HG03039 (cell line): ENCODE measurements around the gene RTKN2.

Experiments
- ATAC-seq: cut with Tn5 transposase; IDR thresholded peaks from one replicate; pipeline ENCODE4 v1.9.1; 2021; ENCODE audit warnings: mild to moderate bottlenecking, moderate library complexity; ENCODE audit not compliant: unreplicated experiment

The RTKN2 gene

DNA sequence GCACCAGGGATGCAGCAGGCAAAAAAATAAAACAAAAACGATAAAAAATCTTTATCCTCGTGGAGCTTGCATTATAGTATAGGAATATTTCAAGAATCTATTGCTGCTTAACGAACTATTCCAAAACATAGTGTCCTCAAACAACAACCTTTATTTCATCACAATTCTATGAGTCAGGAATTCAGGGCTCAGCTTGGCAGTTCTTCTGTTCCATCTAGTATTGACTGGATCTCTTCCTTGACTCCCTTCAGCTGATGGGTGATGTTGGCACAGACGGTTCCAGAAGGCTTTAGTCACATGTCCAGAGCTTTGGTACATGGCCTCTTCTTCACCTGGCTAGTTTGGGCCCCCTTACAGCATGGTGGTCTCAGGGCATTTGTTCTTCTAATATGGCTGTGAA, 88.0 kb downstream of the RTKN2 start:
- ATAC-seq = no peak

DNA sequence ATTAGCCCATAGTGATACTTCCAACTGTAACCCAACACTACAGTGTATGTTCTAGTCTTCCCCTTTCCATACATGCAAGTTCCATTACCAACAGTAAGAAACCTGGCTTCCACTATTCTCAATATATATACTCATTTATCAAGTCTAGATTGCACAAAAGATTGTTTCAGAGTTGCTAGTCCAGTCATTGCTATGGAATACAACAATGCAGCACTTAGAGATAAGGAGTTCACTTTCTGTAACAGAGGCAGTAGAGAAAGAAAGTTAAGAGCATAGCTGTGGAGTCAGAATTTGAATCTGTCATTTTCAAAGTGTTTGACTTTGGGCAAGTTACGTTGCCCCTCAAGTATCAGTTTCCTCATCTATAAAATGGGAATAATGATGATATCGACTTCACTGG, 90.1 kb downstream of the RTKN2 start:
- no peak for ATAC-seq

DNA sequence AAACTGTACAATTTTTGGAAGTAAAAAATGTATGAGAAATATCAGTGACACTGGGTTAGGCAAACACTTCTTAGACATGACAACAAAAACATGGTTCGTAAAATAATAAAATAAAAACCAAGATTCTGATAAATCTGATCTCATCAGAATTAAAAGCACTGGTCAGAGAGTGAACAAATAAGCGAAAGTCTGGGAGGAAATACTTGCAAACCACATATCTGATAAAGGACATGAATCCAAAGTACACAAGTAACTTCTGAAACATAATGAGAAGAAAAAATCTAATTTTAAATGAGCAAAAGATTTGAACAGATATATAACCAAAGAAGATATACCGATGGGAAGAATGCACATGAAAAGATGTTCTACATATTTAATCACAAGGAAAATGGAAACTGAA, 91.5 kb downstream of the RTKN2 start:
- no peak for ATAC-seq

DNA sequence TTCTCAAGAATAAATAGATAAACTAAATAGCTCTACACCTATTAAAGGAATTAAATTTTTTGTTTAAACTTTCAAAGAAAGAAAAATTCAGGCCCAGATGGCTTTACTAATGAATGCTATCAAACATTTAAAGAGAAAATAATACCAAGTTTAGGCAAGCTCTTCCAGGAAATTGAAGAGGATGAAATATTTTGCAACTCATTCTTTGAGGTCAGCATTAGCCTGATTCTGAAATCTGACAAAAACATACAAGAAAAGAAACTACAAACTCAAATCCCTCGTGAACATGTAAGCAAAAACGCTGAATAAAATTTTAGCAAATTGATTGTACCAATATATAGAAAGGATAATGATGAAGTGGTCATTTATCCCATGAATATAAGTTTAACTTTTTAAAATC, 93.4 kb downstream of the RTKN2 start:
- no peak for ATAC-seq

DNA sequence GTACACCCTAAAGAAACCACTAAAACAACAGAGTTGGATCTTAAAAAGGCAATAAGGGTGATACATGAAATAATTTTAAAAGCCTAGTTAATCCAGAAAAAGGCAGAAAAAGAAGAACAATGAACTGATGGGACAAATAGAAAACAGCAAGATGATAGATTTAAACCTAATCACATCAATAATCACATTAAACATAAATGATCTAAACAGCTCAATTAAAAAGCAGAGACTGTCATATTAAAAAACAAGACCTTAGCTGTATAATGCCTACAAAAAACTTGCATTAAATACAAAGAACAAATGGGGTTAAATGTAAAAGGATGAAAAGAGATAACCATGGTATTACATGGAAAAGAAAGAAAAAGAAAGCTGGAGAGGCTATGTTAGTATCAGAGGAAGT, 96.2 kb downstream of the RTKN2 start:
- ATAC-seq = no peak

DNA sequence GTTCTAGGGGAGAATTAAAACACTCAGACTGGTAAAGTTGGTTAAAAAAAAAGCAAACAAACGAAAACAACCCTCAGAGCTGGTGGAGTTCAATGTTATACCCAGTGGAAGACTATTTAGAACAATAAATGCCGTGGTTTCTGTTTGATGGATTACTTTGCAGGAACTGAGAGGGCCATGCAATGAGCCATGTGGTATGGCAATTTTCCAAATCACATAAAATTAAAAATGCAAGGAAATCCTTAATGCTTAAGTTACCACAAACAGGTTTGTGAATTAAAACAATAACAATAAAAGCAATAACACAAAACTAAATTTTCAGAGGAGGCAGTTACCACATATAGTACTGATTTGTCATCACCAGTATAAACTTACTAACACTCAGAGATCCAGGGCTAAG, 96.9 kb downstream of the RTKN2 start:
- no peak for ATAC-seq

DNA sequence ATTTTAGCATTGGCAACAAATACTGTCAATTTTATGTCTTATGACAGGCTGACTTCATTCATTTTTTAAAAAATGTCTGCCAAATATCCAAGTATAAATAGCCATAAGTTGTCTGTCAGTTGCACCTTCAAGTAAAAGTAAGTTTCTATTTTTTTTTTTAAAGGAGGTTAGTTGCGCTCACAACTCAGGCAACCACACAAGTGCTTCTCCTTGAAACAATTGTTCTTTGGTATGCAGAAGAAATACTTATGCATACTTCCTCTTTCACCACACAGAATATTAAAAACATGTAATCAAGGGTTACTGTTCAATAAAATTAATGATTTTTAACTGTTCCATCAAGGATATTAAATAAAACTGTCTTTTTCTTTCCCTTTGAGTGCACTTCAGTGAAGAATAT, 97.9 kb downstream of the RTKN2 start:
- ATAC-seq = no peak

DNA sequence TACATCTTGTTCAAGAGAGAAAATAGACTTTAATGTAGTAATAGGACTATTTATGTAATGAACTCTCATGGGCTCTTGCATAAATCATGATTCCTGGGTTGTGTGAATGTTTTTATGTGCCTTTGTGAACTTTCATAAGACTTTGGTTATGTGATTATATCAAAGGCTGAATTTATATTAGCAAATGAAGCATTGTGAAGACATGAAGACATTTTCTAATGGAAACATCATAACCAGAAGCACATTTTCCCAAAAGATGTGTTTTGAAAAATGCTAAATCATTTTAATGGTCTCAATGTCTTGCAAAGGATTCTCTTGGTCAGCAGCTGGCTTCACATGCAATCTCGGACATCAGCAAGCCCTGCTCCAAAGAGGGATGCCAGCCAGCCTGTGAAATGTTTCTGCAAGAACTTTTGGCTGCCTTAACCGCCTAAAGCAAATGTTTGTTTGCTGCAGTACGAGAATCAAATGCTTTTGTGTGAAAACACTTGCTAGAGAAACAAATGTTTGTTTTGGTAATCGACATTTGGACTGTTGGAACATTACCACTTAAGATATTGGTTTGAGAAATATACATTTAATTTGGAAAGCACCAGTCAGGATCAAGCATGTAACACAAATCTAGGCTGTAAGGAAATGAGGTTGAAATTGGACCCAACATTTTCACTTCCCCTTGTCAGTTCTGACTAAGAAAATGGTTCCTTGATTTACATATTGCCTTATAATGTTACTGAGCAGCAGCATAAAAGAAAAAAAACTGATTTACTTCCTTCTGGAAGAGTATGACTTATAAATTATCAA, 102.1 kb downstream of the RTKN2 start:
- ATAC-seq = peak; percentile 98

DNA sequence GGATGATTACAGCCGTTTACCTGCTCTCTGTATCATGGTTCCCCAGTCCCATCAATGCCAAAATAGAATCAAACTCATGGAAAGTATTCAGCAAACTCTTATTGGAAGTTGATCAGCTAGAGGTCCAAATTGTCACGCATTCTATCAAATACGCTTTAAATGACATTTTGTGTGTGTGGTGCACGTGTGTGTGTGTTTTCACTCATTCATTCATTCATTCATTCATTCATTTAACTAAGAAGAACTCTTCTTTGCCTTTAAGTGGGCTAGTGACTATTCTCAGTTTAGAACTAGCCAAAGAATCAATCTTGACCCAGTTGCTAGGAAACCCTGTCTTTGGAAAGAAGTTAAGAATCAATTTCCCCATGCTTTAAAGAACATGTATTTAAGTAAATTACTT, 102.8 kb downstream of the RTKN2 start:
- no peak for ATAC-seq

DNA sequence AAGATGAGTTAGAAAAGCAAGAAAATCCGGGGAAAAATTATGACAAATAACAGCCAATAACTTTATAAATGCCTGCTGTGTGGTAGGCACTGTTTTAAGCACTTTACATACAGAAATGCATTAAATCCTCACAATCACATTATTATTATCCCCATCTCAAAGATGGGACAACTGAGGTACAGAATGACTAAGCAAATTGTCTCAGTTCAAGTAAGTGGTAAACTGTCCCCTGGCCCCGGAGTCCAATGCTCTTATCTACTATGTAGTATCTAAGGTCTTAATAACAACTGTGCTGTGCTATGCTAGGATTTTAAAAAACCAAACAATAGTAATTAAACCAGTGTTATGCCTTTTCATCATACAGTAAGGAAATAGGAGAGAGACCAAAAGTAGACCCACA, 105.6 kb downstream of the RTKN2 start:
- no peak for ATAC-seq

DNA sequence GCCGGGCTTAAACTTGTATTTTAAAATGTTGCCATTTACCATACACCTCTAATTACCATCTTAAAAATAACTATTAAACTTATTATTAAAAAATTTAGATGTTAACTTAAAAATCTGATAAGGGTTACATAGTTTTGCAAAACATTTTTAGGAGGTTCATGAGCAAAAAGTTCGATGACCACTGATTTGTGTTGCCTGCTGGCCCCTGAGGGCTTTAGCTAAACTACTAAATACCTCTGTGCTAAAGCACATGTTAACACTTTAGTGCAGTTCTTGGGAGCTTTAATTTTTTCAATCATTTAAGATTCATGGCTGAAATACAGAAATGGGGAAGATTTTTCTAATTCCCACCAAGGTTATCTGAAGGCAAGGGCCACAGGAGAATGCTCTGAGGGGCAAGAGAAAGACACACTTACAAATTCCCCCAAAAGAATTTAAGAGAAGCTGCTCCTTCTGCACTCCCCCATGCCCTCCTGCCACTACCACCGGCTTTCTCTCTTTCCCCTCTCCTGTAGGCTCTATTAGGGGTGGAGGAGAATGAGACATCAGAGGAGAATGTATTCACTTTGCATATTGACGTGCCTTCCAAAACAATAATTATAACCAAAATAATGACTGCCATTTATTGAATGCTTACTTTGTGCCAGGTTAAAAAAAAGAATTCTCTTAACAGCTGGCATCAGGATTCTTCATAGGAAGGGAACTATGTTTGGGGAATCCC, 106.2 kb downstream of the RTKN2 start:
- ATAC-seq = no peak

DNA sequence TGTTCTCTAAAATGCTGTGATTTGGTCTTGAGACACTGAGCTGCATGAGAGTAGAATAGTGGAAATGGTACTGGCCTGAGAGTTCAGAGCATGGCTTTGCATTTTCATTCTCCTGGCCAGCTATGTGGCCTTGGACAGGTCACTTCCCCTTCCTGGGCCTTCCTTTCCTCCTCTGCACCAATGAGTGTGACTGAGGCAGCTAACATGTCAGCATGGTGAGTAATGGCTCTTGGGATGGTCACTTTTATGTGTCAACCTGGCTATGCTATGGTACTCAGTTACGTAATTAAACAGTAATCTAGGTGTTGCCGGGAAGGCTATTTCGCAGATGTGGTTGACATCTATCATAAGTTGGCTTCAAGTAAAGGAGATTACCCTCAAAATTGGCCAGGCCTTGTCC, 109.3 kb downstream of the RTKN2 start:
- no peak for ATAC-seq

DNA sequence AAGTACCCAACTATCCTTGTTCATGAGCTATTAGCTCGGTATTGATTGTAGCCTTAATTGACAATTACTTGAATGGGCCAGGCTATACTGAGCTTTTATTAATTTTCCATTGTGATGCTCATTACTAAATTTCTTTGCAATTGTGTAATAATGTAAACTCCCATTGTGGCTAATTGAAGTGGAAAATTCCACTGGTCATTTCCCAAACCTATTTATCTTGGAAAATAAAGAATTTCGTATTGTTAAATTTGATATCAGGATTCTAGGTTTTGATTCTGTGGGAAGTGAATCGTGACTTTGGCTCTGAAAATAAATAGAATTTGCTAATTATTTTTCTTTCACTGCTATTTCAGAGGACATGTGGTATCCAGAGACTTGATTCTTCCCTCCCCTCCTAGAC, 111.0 kb downstream of the RTKN2 start:
- no peak for ATAC-seq

DNA sequence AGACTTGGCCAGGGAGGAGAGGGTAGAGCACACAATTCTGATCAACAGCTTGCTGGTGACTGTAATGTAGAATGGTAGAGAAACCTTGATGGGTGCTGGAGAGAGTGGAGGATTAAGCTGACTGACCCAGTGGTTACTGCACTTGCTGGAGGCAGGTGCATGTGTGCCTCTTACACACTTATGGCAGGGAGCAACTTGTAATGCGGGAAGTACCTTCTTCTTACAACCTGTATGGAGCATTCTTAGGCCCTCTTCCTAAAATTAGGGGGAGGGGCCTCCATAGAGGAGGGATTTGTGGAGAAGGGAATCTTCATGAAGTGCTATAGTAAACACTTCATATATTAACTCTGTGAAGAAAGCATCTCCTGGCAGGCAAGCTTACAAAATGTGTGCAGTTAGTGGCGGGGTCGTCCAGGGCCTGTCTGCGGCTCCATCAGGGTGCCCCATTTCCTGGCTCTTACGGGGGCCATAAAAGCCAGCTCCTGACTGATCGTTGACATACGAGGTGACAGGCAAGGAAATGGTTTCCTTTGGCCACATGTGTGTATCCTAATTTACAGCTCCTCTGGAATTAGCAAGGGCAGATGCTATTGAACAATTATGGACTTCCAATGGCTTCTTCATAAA, 113.5 kb downstream of the RTKN2 start:
- ATAC-seq = no peak

DNA sequence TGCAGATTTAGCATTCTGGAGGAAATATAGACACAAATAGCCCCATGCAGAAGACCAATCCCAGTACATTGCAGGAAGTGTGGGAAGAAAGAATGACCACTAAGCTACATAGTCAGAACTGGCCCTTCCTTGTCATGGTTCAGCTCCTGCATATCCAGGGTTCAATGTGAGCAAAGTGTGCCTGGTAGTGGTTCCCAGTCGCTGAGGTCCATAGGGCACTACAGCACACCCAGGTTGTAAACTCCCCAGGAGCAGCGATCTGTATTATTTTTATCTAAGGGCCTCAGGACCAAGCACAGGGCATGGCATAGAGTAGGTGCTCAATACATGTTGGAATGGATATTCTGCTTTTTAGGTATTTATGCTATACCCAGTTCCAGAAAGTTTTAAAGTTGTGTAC, 114.4 kb downstream of the RTKN2 start:
- no peak for ATAC-seq

DNA sequence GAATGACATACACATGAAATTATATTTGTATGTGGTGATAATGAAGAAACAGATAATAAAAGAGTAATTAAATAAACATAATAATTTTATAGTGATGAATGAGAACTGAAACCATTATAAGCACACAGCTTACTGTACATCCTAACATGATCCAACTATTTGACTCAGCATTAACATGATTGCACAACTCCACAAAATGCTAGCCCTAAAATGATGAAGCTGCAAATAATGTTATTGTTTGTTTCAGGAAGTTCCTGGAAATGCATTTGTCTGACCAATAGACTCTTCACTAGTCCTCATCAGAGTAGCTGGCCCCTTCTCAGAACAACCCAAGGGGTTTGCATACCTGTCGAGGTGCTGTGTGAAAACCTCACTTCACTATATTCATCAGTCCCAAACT, 115.5 kb downstream of the RTKN2 start:
- ATAC-seq = no peak

DNA sequence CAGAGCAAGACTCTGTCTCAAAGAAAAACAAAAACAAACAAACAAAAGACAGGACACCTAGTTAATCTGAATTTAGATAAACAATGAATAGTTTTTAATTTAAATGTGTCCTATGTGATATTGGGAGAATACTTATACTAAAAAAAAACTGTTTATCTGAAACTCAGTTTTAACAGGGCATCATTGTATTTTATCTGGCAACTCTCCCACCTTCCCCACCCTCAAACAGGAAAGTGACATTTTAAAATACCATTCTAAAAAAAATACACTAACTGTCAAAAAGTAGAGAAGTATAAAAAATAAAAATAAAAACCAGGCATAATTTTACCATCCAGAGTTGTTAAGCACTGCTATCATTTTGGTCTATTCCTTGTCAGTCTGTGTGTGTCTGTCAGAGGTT, 119.0 kb downstream of the RTKN2 start:
- no peak for ATAC-seq

DNA sequence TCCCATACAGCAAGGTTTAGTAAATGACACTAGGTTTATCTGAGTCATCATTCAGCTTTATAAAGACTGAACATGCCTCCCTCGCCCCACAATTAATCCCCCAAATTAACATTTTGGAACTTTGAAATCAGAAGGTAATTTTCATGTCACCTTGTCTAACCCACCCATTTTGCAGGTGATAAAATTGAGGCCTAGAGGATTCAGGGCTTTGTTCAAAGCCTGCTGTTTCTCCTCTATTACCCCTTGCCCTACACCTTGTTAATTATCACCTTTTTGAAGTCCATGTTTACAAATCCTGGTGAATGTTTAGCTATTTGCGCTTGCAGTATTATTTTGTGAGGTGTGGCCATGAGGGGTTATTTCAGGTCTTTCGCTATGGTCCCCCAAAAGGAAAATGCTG, 120.5 kb downstream of the RTKN2 start:
- ATAC-seq = no peak

DNA sequence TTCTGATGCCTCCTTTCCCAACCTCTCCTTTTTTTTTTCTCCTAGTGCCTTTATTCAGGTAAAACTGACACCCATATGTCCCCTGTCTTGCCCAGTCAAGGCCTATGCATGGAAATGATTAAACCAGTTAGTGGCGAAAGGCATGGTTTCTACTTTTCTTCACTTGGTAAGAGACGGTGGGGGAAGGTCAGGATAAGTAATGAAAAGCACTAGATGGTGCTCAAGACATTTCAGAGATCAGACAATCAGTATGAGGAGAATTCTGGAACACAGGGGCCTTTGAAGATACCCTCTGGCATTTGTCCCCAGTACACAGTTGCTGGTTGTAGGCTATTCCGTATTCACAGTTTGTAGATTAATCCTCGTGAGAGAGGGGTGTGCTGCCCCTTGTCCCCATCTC, 121.2 kb downstream of the RTKN2 start:
- no peak for ATAC-seq

DNA sequence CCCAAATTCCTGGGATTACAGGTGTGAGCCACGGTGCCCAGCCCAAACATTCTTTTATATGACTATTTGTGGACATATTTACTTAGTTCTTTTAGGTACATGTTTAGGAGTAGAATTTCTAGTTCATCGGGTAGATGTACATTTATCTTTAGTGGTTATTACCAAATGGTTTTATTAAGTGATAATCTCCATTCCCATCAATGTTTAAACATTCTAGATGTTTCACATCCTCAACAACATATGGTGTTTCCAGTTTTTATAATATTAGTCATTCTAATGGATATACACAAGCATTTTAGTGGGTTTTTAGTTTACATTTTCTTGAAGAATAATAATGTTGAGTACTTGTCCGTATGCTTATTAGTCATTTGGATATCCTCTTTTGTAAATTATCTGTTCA, 131.7 kb downstream of the RTKN2 start:
- ATAC-seq = no peak

DNA sequence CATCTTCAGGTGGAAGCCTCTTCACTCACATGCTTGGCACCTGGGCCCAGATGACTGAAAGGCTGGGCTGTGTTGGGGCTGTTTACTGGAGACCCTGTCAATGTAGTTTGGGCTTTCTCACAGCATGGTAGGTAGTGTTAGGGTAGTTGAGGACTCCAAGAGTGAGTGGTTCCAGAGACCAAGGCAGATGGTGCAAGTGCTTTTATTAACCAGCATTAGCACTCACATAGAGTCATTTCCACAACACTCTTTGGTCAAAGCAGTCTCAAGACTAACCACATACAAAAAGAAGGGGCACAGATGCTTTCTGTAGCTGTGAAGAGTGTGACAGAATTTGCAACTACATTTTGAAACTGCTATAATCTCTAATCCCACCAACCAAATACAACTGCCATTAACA, 135.0 kb downstream of the RTKN2 start:
- ATAC-seq = peak; percentile 64
